ENCODE measurements around the gene CPLANE2. TPM values are rescaled to one million over a fixed set of nuclear protein-coding genes. Genes with fewer than 3 reads are reported as not detected.
"Not testable (repeated sequence)": the region's sequence is repeated elsewhere in the genome, so short reads cannot be mapped to it uniquely, and the experiment has no call there.

The CPLANE2 gene
- total RNA-seq, 2 experiments from 2014 or later, result 6.4 to 6.8 TPM

- H3K36me3 Mint-ChIP-seq (ENCODE audit: low read depth), result peaks cover 20% of the 10 kb centered on the region
- H3K4me1 Mint-ChIP-seq, result peaks cover 24% of the 10 kb centered on the region
- POLR2A ChIA-PET, H3K4me3 Mint-ChIP-seq, H3K9me3 Mint-ChIP-seq, DNase-seq, H3K27me3 Mint-ChIP-seq: not testable (repeated sequence)
- peak overlapping the region; percentile 4 for H3K27ac Mint-ChIP-seq
- CTCF ChIA-PET, result interaction anchor here (0.6 to 0.7 kb wide), 2 partner anchors 232 to 247 kb away, joined by 3 to 4 read pairs; no protein-coding TSS in a partner anchor
Observed at GRCh38 chr1:16246239-16246638, 9.3 kb upstream of the CPLANE2 start.

DNA sequence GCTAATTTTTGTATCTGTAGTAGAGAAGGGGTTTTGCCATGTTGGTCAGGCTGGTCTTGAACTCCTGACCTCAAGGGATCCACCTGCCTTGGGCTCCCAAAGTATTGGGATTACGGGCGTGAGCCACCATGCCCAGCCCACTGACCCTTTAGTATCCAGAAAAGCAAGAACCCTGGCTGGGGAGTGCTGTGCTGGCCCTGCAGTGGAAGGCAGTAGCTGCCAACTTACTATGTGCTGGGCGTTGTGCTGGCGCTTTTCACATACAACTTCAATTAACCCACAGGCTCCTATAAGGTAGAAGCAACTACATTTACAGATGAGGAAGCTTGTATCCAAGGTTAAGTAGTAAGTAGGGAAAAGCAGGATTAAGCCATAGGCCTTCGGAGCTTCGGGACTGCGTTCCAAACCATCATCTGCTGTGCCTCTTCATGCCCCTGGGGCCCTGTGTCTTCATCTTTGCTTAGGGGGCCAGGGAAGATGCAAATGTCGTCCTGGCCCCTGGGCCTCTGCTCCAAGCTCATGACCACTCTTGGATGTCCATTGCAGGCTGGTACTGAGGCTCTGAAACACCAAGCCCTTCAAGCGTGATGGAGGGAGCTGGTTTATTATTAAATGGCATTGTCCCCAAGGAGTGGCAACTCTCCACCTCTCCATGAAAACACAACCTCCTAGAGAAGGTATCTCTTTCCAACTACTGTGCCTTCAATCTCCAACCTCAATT is 8.7 kb upstream of the CPLANE2 start:
- peaks cover 14% of the 10 kb centered on the region for H3K36me3 Mint-ChIP-seq (ENCODE audit: low read depth)
- peaks cover 24% of the 10 kb centered on the region for H3K4me1 Mint-ChIP-seq
- CTCF ChIA-PET, result interaction anchor here (0.6 to 4.1 kb wide), 4 partner anchors 17 to 246 kb away, joined by 3 to 18 read pairs (median 4); no protein-coding TSS in a partner anchor
- DNase-seq, result no peak
- POLR2A ChIA-PET, result no interaction called here
- no peaks in the 10 kb centered on the region for H3K27me3 Mint-ChIP-seq
- H3K27ac Mint-ChIP-seq, result no peak overlapping the region
- no peaks in the 10 kb centered on the region for H3K9me3 Mint-ChIP-seq
- H3K4me3 Mint-ChIP-seq, result no peak overlapping the region

DNA sequence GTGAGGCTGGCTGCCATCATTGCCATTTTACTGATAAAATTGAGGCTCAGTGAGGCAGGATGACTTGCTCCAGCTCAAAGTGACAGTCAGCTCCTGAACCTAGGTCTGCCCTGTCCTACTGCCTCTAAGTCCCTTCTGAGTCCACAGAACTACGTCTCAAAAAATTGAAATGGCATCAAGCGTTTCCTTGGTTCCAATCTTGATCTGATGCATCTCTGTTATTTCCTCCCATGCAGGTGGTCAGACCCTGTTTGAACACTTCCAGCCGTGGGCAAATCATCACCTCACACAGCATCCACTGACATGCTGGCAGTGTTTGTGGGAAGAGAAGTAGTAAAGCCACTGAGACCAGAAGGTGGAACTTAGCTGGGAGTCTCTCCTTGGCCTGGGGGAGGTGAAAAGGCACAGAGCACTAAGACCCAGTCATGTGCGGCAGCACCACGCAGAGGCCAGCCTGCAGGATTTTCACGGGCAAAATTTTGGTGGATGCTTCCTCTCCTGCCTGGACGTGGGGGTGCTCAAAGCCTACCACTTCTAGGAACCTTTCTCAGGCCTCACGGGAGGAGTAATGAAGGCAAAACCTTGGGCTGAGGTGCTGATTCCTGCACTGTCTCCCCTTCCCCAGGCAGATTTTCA is 7.8 kb upstream of the CPLANE2 start:
- Mint-ChIP-seq H3K27me3 (no peaks in the 10 kb centered on the region), H3K4me1 (peaks cover 25% of the 10 kb centered on the region), H3K4me3 (no peak overlapping the region), H3K36me3 (ENCODE audit: low read depth) (peaks cover 10% of the 10 kb centered on the region), H3K9me3 (no peaks in the 10 kb centered on the region), H3K27ac (no peak overlapping the region)
- CTCF ChIA-PET, result interaction anchor here (0.9 to 4.1 kb wide), 7 partner anchors 9 to 165 kb away, joined by 3 to 18 read pairs (median 3); no protein-coding TSS in a partner anchor
- POLR2A ChIA-PET, result no interaction called here
- no peak for DNase-seq

- CTCF ChIA-PET, result interaction anchor here (0.6 to 4.1 kb wide), 11 partner anchors 8 to 165 kb away, joined by 3 to 18 read pairs (median 3); no protein-coding TSS in a partner anchor
- peak overlapping the region; percentile 46 for H3K27ac Mint-ChIP-seq
- H3K36me3 Mint-ChIP-seq (ENCODE audit: low read depth), result peaks cover 5% of the 10 kb centered on the region
Observed at GRCh38 chr1:16243936-16244649, 7.1 kb upstream of the CPLANE2 start.

GRCh38 chr1:16243215-16243610 is 6.2 kb upstream of the CPLANE2 start:
- H3K4me3 Mint-ChIP-seq, result no peak overlapping the region
- peaks cover 18% of the 10 kb centered on the region for H3K4me1 Mint-ChIP-seq
- H3K27me3 Mint-ChIP-seq, result no peaks in the 10 kb centered on the region
- DNase-seq, result no peak
- CTCF ChIA-PET, result interaction anchor here (0.6 to 4.1 kb wide), 6 partner anchors 25 to 164 kb away, joined by 3 to 18 read pairs (median 3); no protein-coding TSS in a partner anchor
- H3K27ac Mint-ChIP-seq, result no peak overlapping the region
- POLR2A ChIA-PET, result no interaction called here
- H3K36me3 Mint-ChIP-seq (ENCODE audit: low read depth), result peaks cover 3% of the 10 kb centered on the region
- no peaks in the 10 kb centered on the region for H3K9me3 Mint-ChIP-seq

More at GRCh38 chr1:16243936-16244649, 7.1 kb upstream of the CPLANE2 start:
- Mint-ChIP-seq H3K27me3 (no peaks in the 10 kb centered on the region), H3K9me3 (no peaks in the 10 kb centered on the region), H3K4me3 (no peak overlapping the region), H3K4me1 (peaks cover 20% of the 10 kb centered on the region)
- DNase-seq, result peak; percentile 83
- POLR2A ChIA-PET, result no interaction called here

- Mint-ChIP-seq H3K4me1 (peaks cover 21% of the 10 kb centered on the region), H3K4me3 (no peak overlapping the region), H3K36me3 (ENCODE audit: low read depth) (peaks cover under 1% of the 10 kb centered on the region), H3K27me3 (no peaks in the 10 kb centered on the region), H3K27ac (peak overlapping the region; percentile 60), H3K9me3 (no peaks in the 10 kb centered on the region)
- CTCF ChIA-PET, result interaction anchor here (0.8 to 4.1 kb wide), 5 partner anchors 24 to 163 kb away, joined by 3 to 18 read pairs (median 3); no protein-coding TSS in a partner anchor
- no peak for DNase-seq
- POLR2A ChIA-PET, result no interaction called here
Observed at GRCh38 chr1:16242556-16243214, 5.7 kb upstream of the CPLANE2 start.

DNA sequence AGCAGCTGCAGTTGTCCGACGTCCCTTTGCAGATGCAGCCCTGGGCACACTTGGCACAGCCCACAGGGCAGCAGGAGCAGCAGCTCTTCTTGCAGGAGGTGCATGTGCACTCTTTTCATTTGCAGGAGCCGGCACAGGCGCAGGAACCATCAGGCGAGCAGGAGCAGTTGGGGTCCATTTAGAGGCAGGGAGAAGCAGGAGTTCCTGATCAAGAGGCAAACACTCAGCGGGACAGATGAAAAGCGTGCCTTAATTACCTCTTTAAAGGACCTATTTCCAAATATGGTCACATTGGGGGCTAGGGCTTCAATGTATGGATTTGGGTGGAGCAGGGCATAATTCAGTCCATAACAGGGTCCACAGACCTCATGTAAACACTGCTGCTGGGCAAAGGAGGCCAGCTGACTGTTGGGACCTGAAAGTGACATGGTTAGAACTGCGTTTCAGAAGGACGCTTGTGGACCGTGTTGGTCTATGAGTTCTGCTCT is 4.3 kb upstream of the CPLANE2 start:
- H3K27me3 Mint-ChIP-seq, result no peaks in the 10 kb centered on the region

DNA sequence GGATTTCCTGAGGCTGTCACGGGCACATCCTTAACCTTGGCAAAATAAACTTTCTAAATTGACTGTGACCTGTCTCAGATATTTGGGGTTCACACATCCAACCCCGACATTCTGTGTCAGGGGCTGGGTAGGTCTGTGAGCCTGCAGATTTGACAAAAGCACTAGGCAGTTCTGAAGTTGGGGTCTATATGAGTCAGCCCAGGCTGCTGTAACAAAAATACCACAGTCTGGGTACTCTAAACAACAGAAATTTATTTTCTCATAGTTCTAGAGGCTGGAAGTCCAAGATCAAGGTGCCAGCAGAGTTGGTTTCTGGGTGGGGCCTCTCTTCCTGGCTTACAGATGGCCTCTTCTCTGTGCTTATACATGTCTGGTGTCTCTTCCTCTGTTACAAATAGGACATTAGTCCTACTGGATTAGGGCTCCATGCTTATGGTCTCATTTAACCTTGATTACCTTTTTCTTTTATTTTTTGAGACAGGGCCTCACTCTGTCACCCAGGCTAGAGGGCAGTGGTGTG is 3.0 kb upstream of the CPLANE2 start:
- no peak overlapping the region for H3K27ac Mint-ChIP-seq
- ChIA-PET CTCF (interaction anchor here (1.1 to 1.4 kb wide), 2 partner anchors 10 to 168 kb away, joined by 3 read pairs; no protein-coding TSS in a partner anchor), POLR2A (no interaction called here)
- peaks cover 2% of the 10 kb centered on the region for H3K36me3 Mint-ChIP-seq (ENCODE audit: low read depth)
- H3K27me3 Mint-ChIP-seq, result no peaks in the 10 kb centered on the region
- no peaks in the 10 kb centered on the region for H3K9me3 Mint-ChIP-seq
- H3K4me3 Mint-ChIP-seq, result no peak overlapping the region
- peaks cover 37% of the 10 kb centered on the region for H3K4me1 Mint-ChIP-seq
- no peak for DNase-seq

More for the DNA sequence above, 4.3 kb upstream of the CPLANE2 start:
- ChIA-PET POLR2A (no interaction called here), CTCF (no interaction called here)
- Mint-ChIP-seq H3K4me1 (peaks cover 28% of the 10 kb centered on the region), H3K27ac (no peak overlapping the region), H3K4me3 (no peak overlapping the region), H3K9me3 (no peaks in the 10 kb centered on the region), H3K36me3 (ENCODE audit: low read depth) (peaks cover 2% of the 10 kb centered on the region)
- no peak for DNase-seq

GRCh38 chr1:16237343-16237830 is 404 bp upstream of the CPLANE2 start:
- CTCF ChIA-PET, result interaction anchor here (0.5 to 2.7 kb wide), 7 partner anchors 10 to 646 kb away, joined by 3 to 7 read pairs (median 3); partner anchors contain the start of gene NECAP2
- Mint-ChIP-seq H3K27me3 (no peaks in the 10 kb centered on the region), H3K9me3 (no peaks in the 10 kb centered on the region), H3K27ac (peak overlapping the region; percentile 89), H3K36me3 (ENCODE audit: low read depth) (peaks cover 2% of the 10 kb centered on the region), H3K4me1 (peaks cover 35% of the 10 kb centered on the region), H3K4me3 (peak overlapping the region; percentile 80)
- no peak for DNase-seq
- POLR2A ChIA-PET, result no interaction called here

GRCh38 chr1:16235944-16236510 is 956 bp downstream of the CPLANE2 start:
- peak; percentile 57 for DNase-seq
- Mint-ChIP-seq H3K27me3 (no peaks in the 10 kb centered on the region), H3K9me3 (no peaks in the 10 kb centered on the region), H3K27ac (peak overlapping the region; percentile 81), H3K4me1 (peaks cover 35% of the 10 kb centered on the region), H3K36me3 (ENCODE audit: low read depth) (peaks cover 2% of the 10 kb centered on the region), H3K4me3 (peak overlapping the region; percentile 80)
- ChIA-PET POLR2A (no interaction called here), CTCF (interaction anchor here (1.0 to 1.8 kb wide), 4 partner anchors 9 to 205 kb away, joined by 5 to 6 read pairs (median 5); partner anchors contain the start of gene NECAP2)

- Mint-ChIP-seq H3K36me3 (ENCODE audit: low read depth) (peaks cover 2% of the 10 kb centered on the region), H3K27ac (no peak overlapping the region), H3K4me3 (no peak overlapping the region), H3K4me1 (peaks cover 35% of the 10 kb centered on the region), H3K9me3 (no peaks in the 10 kb centered on the region), H3K27me3 (no peaks in the 10 kb centered on the region)
- ChIA-PET POLR2A (no interaction called here), CTCF (interaction anchor here (0.6 to 1.8 kb wide), 3 partner anchors 9 to 700 kb away, joined by 3 to 5 read pairs (median 5); no protein-coding TSS in a partner anchor)
- DNase-seq, result no peak
Observed at GRCh38 chr1:16235347-16235746, 1.6 kb downstream of the CPLANE2 start.
